ENCODE data around the gene CETP.

The CETP gene

DNA sequence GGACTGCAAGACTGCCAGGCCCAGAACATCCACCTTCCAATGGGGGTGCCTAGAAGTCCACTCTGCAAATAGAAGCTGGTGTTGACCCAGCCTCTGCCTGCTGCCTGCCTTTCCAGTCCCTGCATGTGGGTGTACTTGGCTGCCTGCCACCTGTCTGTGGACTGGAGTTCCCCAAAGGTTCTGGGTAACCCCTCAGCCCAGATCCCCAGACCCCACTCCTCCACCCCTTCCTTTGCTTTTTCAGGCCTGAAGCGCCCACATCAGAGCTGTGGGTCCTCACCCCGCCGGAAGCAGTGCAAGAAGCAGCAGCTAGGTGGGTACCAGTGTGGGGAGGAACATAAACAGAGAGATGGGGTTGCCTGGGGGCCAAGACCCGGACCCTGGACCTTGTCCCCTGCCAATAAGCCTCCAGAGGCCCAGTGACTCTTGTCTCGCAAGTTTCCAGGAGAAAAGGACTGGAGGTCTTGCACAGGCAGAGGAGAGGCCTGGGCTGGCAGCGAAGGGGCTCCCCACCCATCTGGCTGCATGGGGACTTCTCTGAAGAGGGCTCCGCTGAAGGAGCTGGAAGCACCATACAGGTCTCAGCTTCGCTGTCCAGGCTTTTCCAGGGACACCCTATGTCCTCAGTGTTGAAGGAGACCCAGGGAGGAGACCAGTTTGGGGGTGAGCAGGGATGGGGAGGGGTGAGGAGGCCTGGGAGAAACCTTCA lies 61.9 kb downstream of the CETP start:
- no peak overlapping the region for H3K4me3 ChIP-seq (ENCODE audit: low read length)
- DNase-seq (ENCODE audit: low read depth) = no peak
- TF ChIP-seq, protein P1, sequence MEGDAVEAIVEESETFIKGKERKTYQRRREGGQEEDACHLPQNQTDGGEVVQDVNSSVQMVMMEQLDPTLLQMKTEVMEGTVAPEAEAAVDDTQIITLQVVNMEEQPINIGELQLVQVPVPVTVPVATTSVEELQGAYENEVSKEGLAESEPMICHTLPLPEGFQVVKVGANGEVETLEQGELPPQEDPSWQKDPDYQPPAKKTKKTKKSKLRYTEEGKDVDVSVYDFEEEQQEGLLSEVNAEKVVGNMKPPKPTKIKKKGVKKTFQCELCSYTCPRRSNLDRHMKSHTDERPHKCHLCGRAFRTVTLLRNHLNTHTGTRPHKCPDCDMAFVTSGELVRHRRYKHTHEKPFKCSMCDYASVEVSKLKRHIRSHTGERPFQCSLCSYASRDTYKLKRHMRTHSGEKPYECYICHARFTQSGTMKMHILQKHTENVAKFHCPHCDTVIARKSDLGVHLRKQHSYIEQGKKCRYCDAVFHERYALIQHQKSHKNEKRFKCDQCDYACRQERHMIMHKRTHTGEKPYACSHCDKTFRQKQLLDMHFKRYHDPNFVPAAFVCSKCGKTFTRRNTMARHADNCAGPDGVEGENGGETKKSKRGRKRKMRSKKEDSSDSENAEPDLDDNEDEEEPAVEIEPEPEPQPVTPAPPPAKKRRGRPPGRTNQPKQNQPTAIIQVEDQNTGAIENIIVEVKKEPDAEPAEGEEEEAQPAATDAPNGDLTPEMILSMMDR (IDR thresholded peaks at IDR 0.05; ENCODE audit: insufficient read depth, low read depth, low read length, missing control alignments) = no peak

DNA sequence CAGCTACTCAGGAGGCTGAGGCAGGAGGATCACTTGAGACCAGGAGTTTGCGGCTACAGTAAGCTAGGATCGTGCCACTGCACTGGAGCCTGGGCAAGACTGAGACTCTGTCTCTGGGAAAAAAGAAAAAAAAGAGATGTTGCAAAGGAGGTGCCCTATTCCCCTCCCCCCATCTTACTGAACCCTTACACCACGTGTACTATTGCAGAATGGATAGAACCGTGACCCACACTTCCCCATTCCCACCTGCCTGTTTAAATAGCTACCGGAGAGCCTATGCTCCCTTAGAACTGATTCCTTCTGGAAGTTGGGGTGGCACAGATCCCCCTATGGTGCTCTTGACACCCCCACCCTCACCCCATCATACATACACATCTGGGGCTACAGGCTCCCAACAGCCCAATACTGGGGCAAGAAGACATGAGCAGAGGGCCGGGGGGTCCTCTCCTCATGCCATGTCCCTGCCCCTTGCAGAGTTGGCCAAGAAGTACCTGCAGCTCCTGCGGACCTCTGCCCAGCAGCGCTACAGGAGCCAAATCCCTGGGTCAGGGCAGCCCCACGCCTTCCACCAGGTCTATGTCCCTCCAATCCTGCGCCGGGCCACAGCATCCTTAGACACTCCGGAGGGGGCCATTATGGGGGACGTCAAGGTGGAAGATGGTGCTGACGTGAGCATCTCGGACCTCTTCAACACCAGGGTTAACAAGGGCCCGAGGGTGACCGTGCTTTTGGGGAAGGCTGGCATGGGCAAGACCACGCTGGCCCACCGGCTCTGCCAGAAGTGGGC lies 63.3 kb downstream of the CETP start:
- TF ChIP-seq, protein P1 (IDR thresholded peaks at IDR 0.05; ENCODE audit: insufficient read depth, low read depth, low read length, missing control alignments) = no peak
- no peak overlapping the region for H3K4me3 ChIP-seq (ENCODE audit: low read length)
- DNase-seq (ENCODE audit: low read depth) = no peak

DNA sequence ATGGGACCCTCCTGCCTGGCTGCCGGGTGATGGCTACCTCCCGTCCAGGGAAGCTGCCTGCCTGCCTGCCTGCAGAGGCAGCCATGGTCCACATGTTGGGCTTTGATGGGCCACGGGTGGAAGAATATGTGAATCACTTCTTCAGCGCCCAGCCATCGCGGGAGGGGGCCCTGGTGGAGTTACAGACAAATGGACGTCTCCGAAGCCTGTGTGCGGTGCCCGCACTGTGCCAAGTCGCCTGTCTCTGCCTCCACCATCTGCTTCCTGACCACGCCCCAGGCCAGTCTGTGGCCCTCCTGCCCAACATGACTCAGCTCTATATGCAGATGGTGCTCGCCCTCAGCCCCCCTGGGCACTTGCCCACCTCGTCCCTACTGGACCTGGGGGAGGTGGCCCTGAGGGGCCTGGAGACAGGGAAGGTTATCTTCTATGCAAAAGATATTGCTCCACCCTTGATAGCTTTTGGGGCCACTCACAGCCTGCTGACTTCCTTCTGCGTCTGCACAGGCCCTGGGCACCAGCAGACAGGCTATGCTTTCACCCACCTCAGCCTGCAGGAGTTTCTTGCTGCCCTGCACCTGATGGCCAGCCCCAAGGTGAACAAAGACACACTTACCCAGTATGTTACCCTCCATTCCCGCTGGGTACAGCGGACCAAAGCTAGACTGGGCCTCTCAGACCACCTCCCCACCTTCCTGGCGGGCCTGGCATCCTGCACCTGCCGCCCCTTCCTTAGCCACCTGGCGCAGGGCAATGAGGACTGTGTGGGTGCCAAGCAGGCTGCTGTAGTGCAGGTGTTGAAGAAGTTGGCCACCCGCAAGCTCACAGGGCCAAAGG lies 64.4 kb downstream of the CETP start:
- DNase-seq (ENCODE audit: low read depth) = no peak
- TF ChIP-seq, protein P1 (IDR thresholded peaks at IDR 0.05; ENCODE audit: insufficient read depth, low read depth, low read length, missing control alignments) = no peak
- no peak overlapping the region for H3K4me3 ChIP-seq (ENCODE audit: low read length)

DNA sequence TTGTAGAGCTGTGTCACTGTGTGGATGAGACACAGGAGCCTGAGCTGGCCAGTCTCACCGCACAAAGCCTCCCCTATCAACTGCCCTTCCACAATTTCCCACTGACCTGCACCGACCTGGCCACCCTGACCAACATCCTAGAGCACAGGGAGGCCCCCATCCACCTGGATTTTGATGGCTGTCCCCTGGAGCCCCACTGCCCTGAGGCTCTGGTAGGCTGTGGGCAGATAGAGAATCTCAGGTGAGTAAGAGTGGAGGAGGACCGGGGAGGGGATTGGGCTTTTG lies 65.0 kb downstream of the CETP start:
- H3K4me3 ChIP-seq (ENCODE audit: low read length) = no peak overlapping the region
- TF ChIP-seq, protein P1 (IDR thresholded peaks at IDR 0.05; ENCODE audit: insufficient read depth, low read depth, low read length, missing control alignments) = no peak
- no peak for DNase-seq (ENCODE audit: low read depth)

DNA sequence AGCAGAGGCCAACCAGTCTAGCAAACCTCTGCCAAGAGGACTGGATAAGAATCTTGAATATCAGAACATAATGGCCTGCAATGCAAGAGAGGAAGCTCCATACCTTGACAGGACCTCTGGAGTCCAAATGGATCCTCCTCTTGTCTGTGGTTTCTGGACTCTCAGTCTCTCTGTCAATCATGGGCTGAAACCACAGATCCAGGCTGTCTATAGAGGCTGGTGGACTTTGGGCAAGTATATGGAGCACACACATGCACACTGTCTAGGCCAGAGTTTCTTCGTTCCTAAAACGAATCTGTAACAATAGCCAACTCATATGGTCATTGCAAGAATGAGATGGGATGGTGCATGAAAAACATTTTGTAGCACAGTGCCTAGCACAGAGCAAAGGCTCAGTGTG lies 65.3 kb downstream of the CETP start:
- H3K4me3 ChIP-seq (ENCODE audit: low read length) = no peak overlapping the region
- no peak for DNase-seq (ENCODE audit: low read depth)
- TF ChIP-seq, protein P1 (IDR thresholded peaks at IDR 0.05; ENCODE audit: insufficient read depth, low read depth, low read length, missing control alignments) = no peak

DNA sequence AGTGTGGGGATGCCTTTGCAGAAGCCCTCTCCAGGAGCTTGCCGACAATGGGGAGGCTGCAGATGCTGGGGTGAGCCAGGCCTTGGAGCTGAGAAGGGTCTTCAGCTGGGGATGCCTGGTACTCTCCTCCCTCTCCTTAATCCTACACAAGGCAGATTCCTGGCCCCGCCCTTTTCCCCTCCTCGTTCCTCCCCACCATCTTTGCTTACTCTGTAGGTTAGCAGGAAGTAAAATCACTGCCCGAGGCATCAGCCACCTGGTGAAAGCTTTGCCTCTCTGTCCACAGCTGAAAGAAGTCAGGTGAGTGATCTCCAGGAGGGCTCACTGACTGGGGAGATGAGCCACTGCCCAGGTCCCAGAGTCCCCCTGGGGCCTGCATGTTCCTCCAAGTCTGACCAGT lies 66.3 kb downstream of the CETP start:
- peak; percentile 62 for DNase-seq (ENCODE audit: low read depth)
- TF ChIP-seq, protein P1 (IDR thresholded peaks at IDR 0.05; ENCODE audit: insufficient read depth, low read depth, low read length, missing control alignments) = no peak
- no peak overlapping the region for H3K4me3 ChIP-seq (ENCODE audit: low read length)
